ENCODE data around the gene DNAH7. TPM values are rescaled to one million over a fixed set of nuclear protein-coding genes. Genes with fewer than 3 reads are reported as not detected.
"Not testable (repeated sequence)": the region's sequence is repeated elsewhere in the genome, so short reads cannot be mapped to it uniquely, and the experiment has no call there.

Gene DNAH7
- total and polyA plus RNA-seq, 2 donors (not counting 1 experiment from before 2014, with no cell fraction given) = 0.01 to 0.05 TPM

- no CpG with 5 or more reads among the region's 1 CpG for WGBS (ENCODE audit: insufficient coverage)
- H3K4me3 Mint-ChIP-seq = no peak overlapping the region
- POLR2A ChIA-PET = no interaction called here
- no peak overlapping the region for H3K4me2 ChIP-seq (replicated peaks; ENCODE audit: low read depth, low read length, poor library complexity, severe bottlenecking)
- H3K9ac ChIP-seq (ENCODE audit: low read length) = no peak overlapping the region
- ATAC-seq (ENCODE audit: low read depth) (no peak), DNase-seq (no peak)
- no peaks in the 10 kb centered on the region for H3K4me1 Mint-ChIP-seq
- intact Hi-C loops (cut with micrococcal nuclease) = no loop called here
- H3K36me3 ChIP-seq (replicated peaks in 1 of 2; ENCODE audit: control extremely low read depth in 1 of 2, control insufficient read depth in 1 of 2, extremely low read depth in 1 of 2, insufficient read depth in 2 of 2, low read length in 1 of 2) = no peaks in the 10 kb centered on the region
- no peak for TF ChIP-seq CTCF (IDR thresholded peaks at IDR 0.05)
- TF ChIP-seq EZH2 (IDR thresholded peaks at IDR 0.05; ENCODE audit: borderline replicate concordance, insufficient read depth, low read depth, low read length, poor library complexity, severe bottlenecking) = no peak
- CTCF ChIA-PET = interaction anchor here (0.7 kb wide), 1 partner anchor 1602 kb away, joined by 3 read pairs; no protein-coding TSS in a partner anchor
- no peaks in the 10 kb centered on the region for H3K27me3 ChIP-seq (replicated peaks in 1 of 4; ENCODE audit: control extremely low read depth in 1 of 4, control insufficient read depth in 3 of 4, insufficient read depth in 4 of 4, low read length in 3 of 4)
- no peaks in the 10 kb centered on the region for H3K9me3 ChIP-seq (ENCODE audit: control extremely low read depth in 1 of 3, control insufficient read depth in 2 of 3, insufficient read depth in 1 of 3, low read length in 2 of 3)
- H3K4me1 ChIP-seq (ENCODE audit: control insufficient read depth in 2 of 2, insufficient read depth in 2 of 2, low read length in 2 of 2) = no peaks in the 10 kb centered on the region
- H3K27me3 Mint-ChIP-seq = no peaks in the 10 kb centered on the region
- H3K27ac Mint-ChIP-seq = no peak overlapping the region
- no peaks in the 10 kb centered on the region for H3K9me3 Mint-ChIP-seq (ENCODE audit: insufficient read depth)
- H2AFZ ChIP-seq (ENCODE audit: insufficient read depth, low read depth, low read length, poor library complexity, severe bottlenecking) = no peak overlapping the region
- no peak overlapping the region for H3K4me3 ChIP-seq (ENCODE audit: control extremely low read depth in 1 of 5, extremely low read depth in 1 of 5, insufficient read depth in 1 of 5, low read depth in 2 of 5, low read length in 4 of 5)
- H3K79me2 ChIP-seq (ENCODE audit: control insufficient read depth, insufficient read depth, low read length) = no peaks in the 10 kb centered on the region
- no peaks in the 10 kb centered on the region for H4K20me1 ChIP-seq (ENCODE audit: control insufficient read depth, insufficient read depth, low read length, poor library complexity, severe bottlenecking)
- H3K27ac ChIP-seq (ENCODE audit: low read length in 2 of 2) = no peak overlapping the region
These were observed 144.7 kb downstream of the DNAH7 start for GRCh38 chr2:195923889-195924288.

GRCh38 chr2:195917021-195917600 lies 151.5 kb downstream of the DNAH7 start:
- not testable (repeated sequence) for H2AFZ ChIP-seq (ENCODE audit: insufficient read depth, low read depth, low read length, poor library complexity, severe bottlenecking)

More at GRCh38 chr2:195917021-195917600, 151.5 kb downstream of the DNAH7 start:
- H3K9me3 ChIP-seq (ENCODE audit: control extremely low read depth in 1 of 3, control insufficient read depth in 2 of 3, insufficient read depth in 1 of 3, low read length in 2 of 3); H3K79me2 ChIP-seq (ENCODE audit: control insufficient read depth, insufficient read depth, low read length); H4K20me1 ChIP-seq (ENCODE audit: control insufficient read depth, insufficient read depth, low read length, poor library complexity, severe bottlenecking); intact Hi-C loops (cut with micrococcal nuclease); H3K27me3 Mint-ChIP-seq; H3K9ac ChIP-seq (ENCODE audit: low read length); H3K27me3 ChIP-seq (replicated peaks in 1 of 4; ENCODE audit: control extremely low read depth in 1 of 4, control insufficient read depth in 3 of 4, insufficient read depth in 4 of 4, low read length in 3 of 4); H3K4me3 ChIP-seq (ENCODE audit: control extremely low read depth in 1 of 5, extremely low read depth in 1 of 5, insufficient read depth in 1 of 5, low read depth in 2 of 5, low read length in 4 of 5); H3K4me3 Mint-ChIP-seq; H3K36me3 ChIP-seq (replicated peaks in 1 of 2; ENCODE audit: control extremely low read depth in 1 of 2, control insufficient read depth in 1 of 2, extremely low read depth in 1 of 2, insufficient read depth in 2 of 2, low read length in 1 of 2); H3K4me2 ChIP-seq (replicated peaks; ENCODE audit: low read depth, low read length, poor library complexity, severe bottlenecking); POLR2A ChIA-PET; H3K4me1 ChIP-seq (ENCODE audit: control insufficient read depth in 2 of 2, insufficient read depth in 2 of 2, low read length in 2 of 2); ATAC-seq (ENCODE audit: low read depth); CTCF ChIA-PET; DNase-seq; H3K27ac Mint-ChIP-seq; H3K9me3 Mint-ChIP-seq (ENCODE audit: insufficient read depth); H3K27ac ChIP-seq (ENCODE audit: low read length in 2 of 2); H3K4me1 Mint-ChIP-seq: not testable (repeated sequence)
- WGBS (ENCODE audit: insufficient coverage) = 93% methylated on average over 2 of the region's 4 CpGs
